NCI-H446 treated with DMSO at 0.1 percent for 48 hours (cell line): ENCODE measurements around the gene DRD3.

Source experiments
- DNase-seq: peaks from one replicate; lab custom pipeline; 2025; lab: John Stamatoyannopoulos, UW

The DRD3 gene

GRCh38 chr3:114178770-114179368, at the start of gene DRD3:
DRD3 (minus strand) TSS chr3:114179052; CDS start chr3:114171992, 7,060 bp downstream.
- DNase-seq: no peak

- DNase-seq: no peak
Measured at GRCh38 chr3:114227076-114227475, 48.2 kb upstream of the DRD3 start.

DNA sequence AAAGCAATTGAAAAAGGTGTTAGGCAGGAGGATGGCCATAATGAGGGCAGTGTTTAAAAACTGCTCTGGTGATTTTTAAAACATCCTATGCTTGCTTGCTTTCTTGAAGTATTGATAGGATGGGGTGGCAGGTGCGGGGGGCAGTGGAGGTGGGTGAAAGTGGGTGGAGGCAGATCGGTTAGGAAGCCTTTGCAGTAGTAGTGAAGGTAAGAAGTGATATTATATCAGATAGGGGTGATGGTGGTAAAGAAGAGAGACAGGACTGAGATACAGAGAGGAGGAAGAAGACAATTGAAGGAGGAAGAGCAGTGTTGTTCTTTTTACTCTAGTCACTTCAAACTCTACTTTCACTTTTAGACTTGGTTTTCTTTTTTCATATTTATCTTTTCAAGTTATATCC, 47.5 kb upstream of the DRD3 start:
- DNase-seq: no peak

- DNase-seq: no peak
Measured at GRCh38 chr3:114223143-114223542, 44.3 kb upstream of the DRD3 start.

DNA sequence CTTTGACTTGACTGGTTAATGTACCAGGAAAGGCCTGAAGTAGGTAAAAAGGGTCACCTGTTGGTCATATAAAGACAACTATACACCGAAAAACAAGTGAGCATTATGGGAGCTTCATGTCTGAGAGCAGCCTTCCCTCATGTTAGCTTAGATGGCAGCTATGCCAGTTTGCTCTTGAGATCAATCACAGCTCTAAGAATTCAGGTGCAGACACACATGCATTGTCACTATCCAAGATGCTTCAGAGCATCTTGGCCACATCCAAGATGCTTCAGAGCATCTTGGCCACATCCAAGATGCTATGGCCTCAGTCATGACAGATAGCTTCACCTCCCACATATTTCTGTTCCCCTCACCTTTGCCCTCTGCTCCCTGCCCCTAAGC, 43.0 kb upstream of the DRD3 start:
- no peak for DNase-seq

GRCh38 chr3:114221165-114221880, 42.5 kb upstream of the DRD3 start:
- no peak for DNase-seq

DNA sequence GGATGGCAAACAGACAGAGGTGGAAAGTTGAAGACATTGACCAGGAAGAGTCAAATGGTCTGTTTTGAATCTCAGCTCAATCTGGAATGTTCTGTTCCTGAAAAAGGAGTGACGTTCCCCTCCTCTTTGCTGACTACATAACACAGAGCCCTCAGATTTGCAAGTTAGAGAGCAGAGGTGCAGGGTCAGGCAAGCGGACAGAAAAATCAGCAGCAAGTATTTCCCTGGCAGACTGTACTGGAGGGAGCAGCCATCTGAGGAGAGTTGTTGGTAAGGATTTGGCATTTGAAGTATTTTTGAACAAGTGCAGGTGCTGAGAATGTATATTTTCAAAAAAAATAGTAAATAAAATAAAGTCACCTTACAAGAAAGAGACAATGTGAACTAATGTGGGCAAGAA, 40.9 kb upstream of the DRD3 start:
- DNase-seq: no peak

DNA sequence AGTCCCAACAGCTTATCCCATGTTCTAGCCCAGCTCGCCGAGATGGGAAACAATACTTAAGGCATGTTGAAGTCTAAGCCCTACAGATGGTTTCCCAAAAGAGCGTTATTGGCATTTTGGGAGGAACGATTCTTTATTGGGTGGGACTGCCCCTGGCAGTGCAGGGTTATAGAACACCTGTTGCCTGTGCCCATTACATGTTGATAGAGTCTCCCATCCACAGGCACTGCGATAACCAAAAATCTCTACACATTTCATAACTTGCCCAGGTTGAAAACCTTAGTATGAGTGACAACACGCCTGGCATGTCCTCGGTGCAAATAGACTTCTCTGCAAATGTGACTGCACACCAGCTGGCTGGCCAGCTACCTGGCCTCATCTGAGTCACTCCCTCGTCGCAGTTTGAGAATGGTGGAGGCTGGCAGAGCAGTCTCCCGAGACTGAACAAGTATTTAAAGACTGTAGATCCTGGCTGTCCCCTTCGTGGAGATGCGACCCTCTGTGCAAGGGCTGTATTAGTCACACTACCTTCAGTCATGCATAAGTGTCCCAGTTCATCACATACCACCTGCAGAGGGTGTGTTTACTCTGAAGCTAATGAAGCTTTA, 39.8 kb upstream of the DRD3 start:
- no peak for DNase-seq

GRCh38 chr3:114218006-114218405, 39.2 kb upstream of the DRD3 start:
- DNase-seq: no peak

DNA sequence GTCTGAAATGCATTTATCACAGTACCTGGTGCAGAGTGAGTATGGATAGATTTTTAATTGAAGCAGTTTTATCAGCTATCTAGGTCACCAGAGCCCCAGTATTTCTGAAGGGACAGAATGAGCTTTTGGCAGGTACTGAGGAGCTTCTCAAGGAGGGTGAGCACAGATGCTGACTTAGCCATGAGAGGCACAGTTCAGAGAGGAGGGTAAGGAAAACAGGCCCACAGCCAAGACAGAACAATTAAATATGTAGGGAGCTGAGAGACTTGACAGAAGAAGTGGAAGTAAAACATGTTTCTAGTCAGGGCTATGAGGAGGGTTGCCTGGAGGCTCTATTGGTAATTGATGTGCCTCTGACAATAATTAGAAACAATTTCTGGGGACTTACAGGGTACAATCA, 38.4 kb upstream of the DRD3 start:
- no peak for DNase-seq

DNA sequence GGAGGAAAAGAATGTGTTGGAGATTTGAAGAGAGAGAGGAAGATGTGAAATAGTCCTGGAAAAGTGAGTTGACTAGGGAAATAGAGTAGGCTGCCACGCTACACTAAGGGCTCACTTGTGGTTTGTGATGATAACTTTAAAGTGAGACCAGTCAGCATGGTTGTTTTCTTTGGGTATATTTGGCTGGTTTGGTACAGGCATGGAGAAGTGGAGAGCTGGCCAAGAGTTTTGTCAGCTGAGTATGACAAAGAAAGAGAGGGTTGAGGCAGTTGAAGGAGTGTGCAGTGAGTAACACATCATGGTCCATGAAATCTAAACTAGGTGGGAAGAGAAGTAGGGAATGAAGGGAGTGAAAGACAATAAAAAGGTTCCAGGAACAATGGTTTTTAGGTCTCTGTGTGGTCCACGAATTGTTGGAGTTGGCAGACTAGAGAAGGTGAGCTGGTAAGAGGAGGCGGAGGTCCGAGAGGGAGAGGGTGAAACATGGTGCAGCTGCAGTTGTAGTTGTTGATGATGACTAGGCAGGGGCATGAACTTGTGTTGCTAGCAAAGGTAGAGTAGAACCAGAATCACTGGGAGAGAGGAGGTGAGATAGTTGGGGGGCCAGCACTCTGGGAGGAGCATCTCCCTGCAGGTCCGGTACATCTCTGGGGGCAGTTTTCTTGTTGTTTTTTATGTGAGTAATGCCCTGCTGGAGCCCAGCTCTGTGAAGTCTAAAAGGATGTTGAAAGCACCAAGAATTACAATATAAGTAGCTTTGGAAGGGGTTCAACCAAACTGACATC, 37.5 kb upstream of the DRD3 start:
- DNase-seq: no peak

GRCh38 chr3:114214542-114215341, 35.9 kb upstream of the DRD3 start:
- no peak for DNase-seq

GRCh38 chr3:114213627-114214541, 35.0 kb upstream of the DRD3 start:
- DNase-seq: no peak

DNA sequence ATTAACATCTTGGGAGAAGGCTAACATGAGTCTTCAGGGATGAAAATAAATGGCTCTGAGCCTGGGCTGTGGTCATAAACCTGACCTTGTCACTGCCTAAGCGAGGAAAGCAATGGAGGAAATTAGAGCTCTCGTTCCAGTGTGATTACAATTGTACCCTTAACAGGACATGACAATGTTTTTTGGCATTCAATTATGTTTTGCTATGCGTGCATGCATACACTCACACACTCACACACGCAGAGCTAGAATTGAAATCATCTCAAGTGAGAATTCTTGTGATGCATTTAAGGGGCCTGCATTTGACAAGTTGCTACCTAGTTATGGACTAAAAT, 34.4 kb upstream of the DRD3 start:
- no peak for DNase-seq

GRCh38 chr3:114212646-114213045, 33.8 kb upstream of the DRD3 start:
- no peak for DNase-seq

- no peak for DNase-seq
Measured at GRCh38 chr3:114207768-114208167, 28.9 kb upstream of the DRD3 start.

DNA sequence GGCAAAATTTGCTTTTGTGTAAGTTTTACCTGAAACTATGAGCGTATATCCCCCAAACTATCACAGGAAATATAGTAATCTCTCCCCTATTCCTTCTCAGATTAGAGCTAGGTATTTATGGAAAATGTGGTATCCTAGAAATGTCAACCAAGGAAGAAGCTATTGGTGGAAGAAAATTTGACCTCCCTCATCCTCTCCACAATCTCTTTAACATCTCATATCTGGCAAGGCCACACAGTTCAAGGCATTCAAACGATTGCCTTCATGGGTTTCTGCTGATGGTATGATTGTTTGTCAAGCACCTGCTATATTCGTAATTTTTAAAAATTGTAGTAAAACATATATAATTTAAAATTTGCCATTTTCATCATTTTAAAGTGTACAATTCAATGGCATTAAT, 27.5 kb upstream of the DRD3 start:
- DNase-seq: no peak

DNA sequence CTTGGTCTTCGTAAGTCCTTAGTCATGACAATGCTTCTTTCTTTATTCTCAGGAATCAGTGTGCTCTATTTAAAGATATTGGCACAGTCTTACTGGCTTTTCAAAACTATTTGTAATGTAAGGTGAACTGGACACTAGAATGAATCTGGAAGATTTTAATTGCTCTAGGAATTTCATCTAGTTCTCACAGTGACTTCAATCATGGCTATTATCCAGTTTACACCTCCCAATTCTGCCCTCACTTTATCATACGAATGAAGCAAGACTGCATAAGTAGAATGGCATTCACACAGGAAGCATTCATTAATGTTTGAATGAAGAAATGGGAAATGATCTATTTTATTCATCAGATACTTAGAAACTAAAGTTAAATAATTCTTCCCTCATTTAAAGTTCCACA, 26.7 kb upstream of the DRD3 start:
- no peak for DNase-seq

DNA sequence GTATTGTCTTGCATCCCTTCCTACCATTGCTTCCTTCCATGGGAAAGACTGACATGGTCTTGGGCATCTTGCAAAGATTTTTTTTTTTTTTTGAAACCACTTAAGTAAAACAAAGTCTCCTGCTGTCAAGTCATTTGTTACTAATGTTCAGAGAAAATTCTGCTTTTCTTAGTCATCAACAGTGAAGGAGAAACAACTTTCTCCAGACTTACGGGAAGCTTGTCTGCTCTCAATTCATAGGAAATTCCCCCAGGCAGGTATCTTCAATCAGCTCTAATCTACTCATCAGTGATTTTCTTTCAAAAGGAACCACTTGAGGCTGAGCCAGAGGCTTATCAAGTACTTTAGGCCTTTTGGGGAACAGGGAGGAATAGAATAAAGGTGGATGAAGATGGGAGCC, 15.9 kb upstream of the DRD3 start:
- no peak for DNase-seq

DNA sequence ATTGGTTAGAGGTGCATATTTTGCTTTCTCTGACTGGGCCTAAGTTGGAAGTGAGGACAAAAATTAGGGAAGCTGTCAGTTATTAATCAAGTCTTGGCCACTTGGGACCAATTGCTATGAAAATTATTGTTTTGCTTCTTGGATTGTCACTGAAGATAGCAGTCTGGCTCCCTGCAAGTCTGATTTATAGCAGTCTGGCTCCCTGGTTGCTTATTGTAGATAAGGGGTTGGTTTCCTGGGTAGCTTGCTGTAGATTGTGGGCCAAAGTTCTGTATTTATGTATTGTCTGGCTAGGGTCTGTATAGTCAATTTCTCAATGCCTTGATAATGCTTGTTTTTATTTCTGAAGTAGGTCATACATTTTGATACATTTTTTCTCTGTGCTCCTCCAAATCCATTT, 13.3 kb upstream of the DRD3 start:
- no peak for DNase-seq

DNA sequence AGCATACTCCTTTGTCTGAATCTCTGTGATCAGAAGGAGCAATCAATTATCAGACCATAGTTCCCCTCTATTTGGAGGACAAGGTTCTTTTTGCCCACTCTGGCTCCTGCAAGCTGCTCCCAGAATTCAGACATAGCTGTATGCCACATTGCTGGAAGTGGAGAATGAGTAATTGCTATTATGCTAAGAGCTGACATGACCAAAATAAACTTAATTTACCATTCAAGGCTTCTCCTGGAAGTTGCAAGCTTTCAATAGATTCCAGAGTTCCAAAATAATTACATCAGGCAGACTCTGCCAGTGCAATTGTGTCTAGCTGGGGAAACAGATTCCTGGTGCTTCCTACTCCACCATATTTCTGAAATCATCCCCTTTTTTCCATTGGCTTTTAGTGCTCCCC, 7.6 kb upstream of the DRD3 start:
- DNase-seq: no peak
